ENCODE data around the gene SAPCD1. TPM values are rescaled to one million over a fixed set of nuclear protein-coding genes. Genes with fewer than 3 reads are reported as not detected.

The SAPCD1 gene
- total RNA-seq, 1 donor = 0.90 TPM

GRCh38 chr6:31777667-31778050 is 15.2 kb downstream of the SAPCD1 start:
- no peak for DNase-seq (ENCODE audit: low read depth)
- no peak overlapping the region for H3K4me3 ChIP-seq (ENCODE audit: low read depth, low read length)
- no peak for TF ChIP-seq CTCF (IDR thresholded peaks at IDR 0.05; ENCODE audit: insufficient read depth, low read length)

GRCh38 chr6:31778193-31778592 is 15.7 kb downstream of the SAPCD1 start:
- DNase-seq (ENCODE audit: low read depth) = no peak
- TF ChIP-seq CTCF (IDR thresholded peaks at IDR 0.05; ENCODE audit: insufficient read depth, low read length) = no peak
- H3K4me3 ChIP-seq (ENCODE audit: low read depth, low read length) = no peak overlapping the region

DNA sequence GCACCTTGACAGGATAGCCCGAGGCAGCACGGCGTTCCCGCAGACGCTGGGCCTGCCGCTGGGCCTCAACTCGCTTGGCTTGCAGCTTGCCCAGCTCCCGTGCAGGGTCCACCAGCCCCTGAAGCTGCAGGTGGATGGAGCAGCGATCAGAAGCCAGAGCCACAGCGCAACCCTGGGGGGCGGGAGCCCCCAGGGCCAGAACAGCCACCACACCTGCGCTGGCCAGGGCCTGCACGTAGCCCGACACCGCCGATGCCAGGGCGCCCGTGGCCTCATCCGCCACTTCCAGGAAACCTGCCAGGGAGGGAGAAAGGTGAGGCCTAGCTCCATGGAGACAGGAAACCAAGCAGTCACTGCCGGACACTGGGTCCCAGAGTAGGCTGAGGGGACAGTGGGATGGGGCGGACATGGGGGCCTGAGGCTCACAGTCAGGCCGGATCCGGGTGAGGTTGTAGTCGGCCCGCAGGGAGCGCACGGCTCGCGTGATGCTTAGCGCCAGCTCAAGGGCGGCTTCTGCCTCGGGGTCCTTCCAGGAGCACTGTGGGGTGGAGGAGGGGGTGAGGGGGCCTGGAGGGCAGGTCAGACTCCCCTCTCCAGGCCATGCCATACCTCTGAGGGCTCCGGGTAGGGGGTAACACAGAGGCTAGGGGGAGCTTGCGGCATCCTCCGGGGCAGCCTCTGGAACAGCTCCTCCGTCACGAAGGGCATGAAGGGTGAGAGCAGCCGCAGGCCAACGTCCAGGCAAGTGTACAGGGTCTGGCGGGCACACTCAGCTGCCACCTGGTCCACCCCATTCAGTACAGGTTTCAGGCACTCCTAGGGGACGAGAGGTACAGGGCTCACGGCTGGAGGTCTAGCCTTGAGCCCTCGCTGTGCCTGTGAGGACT is 16.8 kb downstream of the SAPCD1 start:
- no peak overlapping the region for H3K4me3 ChIP-seq (ENCODE audit: low read depth, low read length)
- no peak for TF ChIP-seq CTCF (IDR thresholded peaks at IDR 0.05; ENCODE audit: insufficient read depth, low read length)
- no peak for DNase-seq (ENCODE audit: low read depth)

DNA sequence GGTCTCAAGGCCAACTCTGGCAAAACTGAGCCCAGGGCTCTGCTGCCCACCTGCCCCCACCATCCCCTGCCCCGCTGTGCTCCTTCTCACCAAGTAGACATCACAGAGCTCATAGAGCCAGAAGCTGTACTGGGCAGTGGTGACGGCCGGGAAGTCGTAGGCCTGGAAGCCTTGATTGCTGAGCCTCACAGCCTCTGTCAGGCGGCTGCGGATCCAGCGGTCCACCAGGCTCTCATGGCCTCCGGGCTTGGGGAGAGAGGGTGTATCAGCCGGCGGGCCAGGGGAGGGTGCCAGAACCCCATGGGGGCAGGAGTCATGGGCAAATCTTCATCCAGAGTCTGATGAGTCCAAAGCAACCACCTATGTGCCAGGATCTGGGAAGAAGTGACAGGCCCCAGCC is 17.5 kb downstream of the SAPCD1 start:
- TF ChIP-seq CTCF (IDR thresholded peaks at IDR 0.05; ENCODE audit: insufficient read depth, low read length) = no peak
- no peak overlapping the region for H3K4me3 ChIP-seq (ENCODE audit: low read depth, low read length)
- no peak for DNase-seq (ENCODE audit: low read depth)

DNA sequence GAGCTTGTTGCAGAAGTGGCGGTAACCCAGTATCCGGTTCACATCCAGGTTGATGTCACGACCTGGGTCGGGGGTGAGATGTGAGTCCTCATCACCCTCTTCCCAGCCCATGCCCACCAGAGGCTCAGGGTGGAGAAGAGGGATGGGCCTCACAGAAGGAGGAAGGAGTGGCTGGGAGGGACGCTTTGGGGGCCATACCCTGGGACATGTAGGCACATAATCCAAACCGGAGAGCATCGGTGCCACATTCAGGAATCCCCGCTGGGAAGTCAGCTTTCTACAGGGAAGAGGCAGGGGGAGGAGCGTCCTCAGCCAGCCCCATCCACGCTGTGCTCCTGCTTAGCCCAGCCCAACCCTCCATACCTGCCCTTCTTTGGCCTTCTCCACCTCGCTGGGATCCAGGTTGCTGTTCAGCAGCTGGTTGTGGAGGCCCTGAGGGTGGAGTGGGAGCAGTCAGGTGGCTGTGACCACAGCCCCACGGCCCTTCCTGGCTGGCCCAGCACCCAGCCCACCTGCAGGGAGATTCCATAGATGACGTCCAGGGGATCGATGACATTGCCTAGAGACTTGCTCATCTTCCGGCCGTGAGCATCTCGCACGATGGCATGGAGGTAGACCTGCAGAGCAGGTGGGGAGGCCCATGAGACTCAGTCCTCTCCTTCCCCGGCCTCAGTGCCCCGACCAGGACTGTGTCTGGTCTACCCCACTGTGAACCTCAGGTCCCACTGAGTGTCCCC is 18.2 kb downstream of the SAPCD1 start:
- DNase-seq (ENCODE audit: low read depth) = no peak
- TF ChIP-seq CTCF (IDR thresholded peaks at IDR 0.05; ENCODE audit: insufficient read depth, low read length) = no peak
- H3K4me3 ChIP-seq (ENCODE audit: low read depth, low read length) = no peak overlapping the region

- no peak overlapping the region for H3K4me3 ChIP-seq (ENCODE audit: low read depth, low read length)
- no peak for TF ChIP-seq CTCF (IDR thresholded peaks at IDR 0.05; ENCODE audit: insufficient read depth, low read length)
- no peak for DNase-seq (ENCODE audit: low read depth)
These were observed 19.0 kb downstream of the SAPCD1 start for GRCh38 chr6:31781244-31782125.
